Transverse colon (tissue), 4 donors: Measurements from ENCODE around the gene TSPAN31. TPM values are rescaled to one million over a fixed set of nuclear protein-coding genes. Genes with fewer than 3 reads are reported as not detected.

Experiments
- DNase-seq: peaks from one replicate; pipeline ENCODE4 v3.0.0-alpha.2; 2019
- H3K27ac ChIP-seq, 4 donors: fragments of 200-600 bp; sonication (generic); 2 replicates each; pipeline ENCODE4 v1.5.1; 2016 to 2018; ENCODE audit warnings: inconsistent platforms in 4 of 4
- H3K27me3 ChIP-seq: fragments of 200-600 bp; sonication (generic); 2 replicates; pipeline ENCODE4 v1.5.1; 2017; ENCODE audit warnings: inconsistent platforms
- H3K36me3 ChIP-seq, 4 donors: fragments of 200-600 bp; sonication (generic); 2 replicates each; pipeline ENCODE4 v1.5.1; 2017 to 2019; ENCODE audit warnings: inconsistent platforms in 4 of 4
- H3K4me1 ChIP-seq, 4 donors: fragments of 200-600 bp; sonication (generic); 2 replicates each; pipeline ENCODE4 v1.5.1; 2017 to 2020; ENCODE audit warnings: inconsistent platforms in 4 of 4
- H3K4me3 ChIP-seq, 4 donors: fragments of 200-600 bp; sonication (generic); 1 replicate in 1 of 4; 2 replicates in 3 of 4; pipeline versions ENCODE4 v1.5.1 to v1.6.1; 2017 to 2019; ENCODE audit warnings: inconsistent platforms in 4 of 4
- H3K9me3 ChIP-seq, 2 donors: fragments of 200-600 bp; sonication (generic); 2 replicates each; pipeline ENCODE4 v1.5.1; 2017 to 2019; ENCODE audit warnings: inconsistent platforms in 2 of 2
- EP300 ChIP-seq: sonication (generic); formaldehyde crosslinking; IDR thresholded peaks from one replicate; pipeline ENCODE4 v1.6.1; 2017; ENCODE audit warnings: antibody characterized with exemption, low read depth
- POLR2A ChIP-seq: fragments of 450-650 bp; IDR thresholded peaks from one replicate; pipeline ENCODE4 v1.6.1; 2016; ENCODE audit warnings: antibody characterized with exemption, mild to moderate bottlenecking, moderate library complexity
- POLR2AphosphoS5 ChIP-seq, 3 donors: sonication (generic); formaldehyde crosslinking; IDR thresholded peaks; one replicate each; pipeline ENCODE4 v1.6.1; 2016; ENCODE audit warnings: antibody characterized with exemption in 3 of 3
- WGBS, 2 donors: methylation state at CpG; one replicate each; pipeline ENCODE4 v1.1.5; 2018; ENCODE audit warnings: low coverage in 1 of 2; 5-methylcytosine and 5-hydroxymethylcytosine counted together
- in situ Hi-C, 4 donors: fragments of 200-750 bp; cut with MboI; loops; one replicate each; pipeline versions ENCODE4 v1.15.0 to v1.15.1; 2017; ENCODE audit warnings: low sequenced_read_pairs in 3 of 4, low pct_ligation_motif_present in 1 of 4, low pct_unique_long_range_greater_than_20kb in 1 of 4
- intact Hi-C: fragments of 100-400 bp; cut with DNase I; formaldehyde crosslinking; loops from one replicate; pipeline ENCODE4 v1.15.1; 2023; ENCODE audit warnings: low total_unique reads
- total RNA-seq, 4 donors: library from RNA; depleted of rRNA; stranded (reverse); fragments of >200 nt; gene quantifications; one replicate each; pipeline ENCODE4 v1.1.0, GENCODE V29; 2016
- TF ChIP-seq, protein P1 (sequence below), 5 experiments: fragments of 200-600 bp in 3 of 5; fragments of 450-650 bp in 2 of 5; sonication (generic) in 3 of 5; IDR thresholded peaks; 1 replicate in 2 of 5; 2 replicates in 3 of 5; pipeline ENCODE4 v1.5.1; 2016 to 2017; ENCODE audit warnings: antibody characterized with exemption in 5 of 5, inconsistent platforms in 3 of 5, mild to moderate bottlenecking in 2 of 5, moderate library complexity in 1 of 5

TSPAN31 gene
- total RNA-seq, 4 donors from 2014 or later, result 20.6 to 73.3 (median 42.8) TPM

DNA sequence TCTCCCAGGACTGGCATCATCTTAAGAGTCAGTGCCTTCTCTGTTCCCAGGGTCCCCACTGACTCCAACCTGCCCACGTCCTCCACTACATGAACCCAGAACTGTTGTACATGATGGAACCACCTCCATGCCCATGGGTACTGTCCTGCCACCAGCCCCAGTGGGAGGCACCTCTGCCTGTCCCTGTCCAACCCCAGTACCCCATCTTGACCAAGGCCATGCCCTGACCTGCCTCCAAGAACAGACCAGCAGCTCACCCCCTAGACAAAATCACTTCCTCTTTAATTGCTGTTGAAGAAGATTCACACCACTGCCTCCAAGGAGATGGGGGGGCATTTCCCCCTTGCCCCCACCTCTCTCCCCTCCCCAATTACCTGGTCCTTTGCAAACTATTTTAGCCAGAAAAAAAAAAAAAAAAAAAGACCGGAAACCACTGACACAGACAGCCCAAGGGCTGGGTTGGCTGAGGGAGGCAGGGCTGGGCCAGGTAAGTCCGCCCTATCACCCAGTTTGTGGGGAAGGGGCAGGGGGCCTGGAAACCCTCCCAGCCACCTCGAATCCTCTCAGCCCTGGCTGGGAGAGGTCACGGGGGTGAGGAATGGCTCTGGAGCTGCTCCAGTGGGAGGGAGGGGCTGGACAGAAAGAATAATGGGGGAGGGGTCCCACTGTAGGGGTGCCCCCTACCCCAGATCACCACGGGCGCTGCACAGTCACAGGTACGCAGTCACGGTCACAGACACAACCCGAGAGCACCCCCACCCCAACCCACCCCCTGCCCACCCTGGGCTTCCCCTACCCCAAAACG lies 19.7 kb upstream of the TSPAN31 start:
- Histone ChIP-seq H3K27ac (no peak overlapping the region), H3K4me3 (no peak overlapping the region), H3K9me3 (no peaks in the 10 kb centered on the region), H3K4me1 (peaks cover 3 to 17% (median 9%) of the 10 kb centered on the region in 4 donors), H3K27me3 (peaks cover 20% of the 10 kb centered on the region), H3K36me3 (peaks cover 0 to 3% (median 0%) of the 10 kb centered on the region in 4 donors)
- WGBS, 2 donors, result 34 to 45% methylated on average over 3 to 11 of the region's 11 CpGs
- in situ Hi-C loops (no loop called here), intact Hi-C loops (no loop called here)
- DNase-seq, result no peak
- TF ChIP-seq, protein P1, sequence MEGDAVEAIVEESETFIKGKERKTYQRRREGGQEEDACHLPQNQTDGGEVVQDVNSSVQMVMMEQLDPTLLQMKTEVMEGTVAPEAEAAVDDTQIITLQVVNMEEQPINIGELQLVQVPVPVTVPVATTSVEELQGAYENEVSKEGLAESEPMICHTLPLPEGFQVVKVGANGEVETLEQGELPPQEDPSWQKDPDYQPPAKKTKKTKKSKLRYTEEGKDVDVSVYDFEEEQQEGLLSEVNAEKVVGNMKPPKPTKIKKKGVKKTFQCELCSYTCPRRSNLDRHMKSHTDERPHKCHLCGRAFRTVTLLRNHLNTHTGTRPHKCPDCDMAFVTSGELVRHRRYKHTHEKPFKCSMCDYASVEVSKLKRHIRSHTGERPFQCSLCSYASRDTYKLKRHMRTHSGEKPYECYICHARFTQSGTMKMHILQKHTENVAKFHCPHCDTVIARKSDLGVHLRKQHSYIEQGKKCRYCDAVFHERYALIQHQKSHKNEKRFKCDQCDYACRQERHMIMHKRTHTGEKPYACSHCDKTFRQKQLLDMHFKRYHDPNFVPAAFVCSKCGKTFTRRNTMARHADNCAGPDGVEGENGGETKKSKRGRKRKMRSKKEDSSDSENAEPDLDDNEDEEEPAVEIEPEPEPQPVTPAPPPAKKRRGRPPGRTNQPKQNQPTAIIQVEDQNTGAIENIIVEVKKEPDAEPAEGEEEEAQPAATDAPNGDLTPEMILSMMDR (IDR thresholded peaks at IDR 0.05), result no peak
- TF ChIP-seq EP300, result no peak
- no peak for TF ChIP-seq POLR2AphosphoS5 (IDR thresholded peaks at IDR 0.05)
- TF ChIP-seq POLR2A, result no peak

GRCh38 chr12:57725851-57726150 lies 19.0 kb upstream of the TSPAN31 start:
- peaks cover 3 to 17% (median 9%) of the 10 kb centered on the region in 4 donors for H3K4me1 ChIP-seq
- no peaks in the 10 kb centered on the region for H3K9me3 ChIP-seq
- H3K27ac ChIP-seq, result peak overlapping the region in 2 of 4 donors; percentile 27 to 70
- no peak for DNase-seq
- H3K36me3 ChIP-seq, result no peaks in the 10 kb centered on the region
- H3K4me3 ChIP-seq, result peak overlapping the region in 3 of 4 donors; percentile 28 to 59 (median 57)
- TF ChIP-seq POLR2AphosphoS5 (IDR thresholded peaks at IDR 0.05) (no peak), POLR2A (no peak), EP300 (no peak)
- TF ChIP-seq, protein P1 (IDR thresholded peaks at IDR 0.05), result no peak
- WGBS, 2 donors, result 35% methylated on average over 10 of the region's 10 CpGs; no CpG with 5 or more reads in 1 of the 2 donors
- in situ Hi-C loops (no loop called here), intact Hi-C loops (no loop called here)
- peaks cover 20% of the 10 kb centered on the region for H3K27me3 ChIP-seq

- DNase-seq, result peak; percentile 87
- peak overlapping the region; percentile 23 to 70 (median 26) for H3K27ac ChIP-seq
- no peaks in the 10 kb centered on the region for H3K9me3 ChIP-seq
- H3K36me3 ChIP-seq, result no peaks in the 10 kb centered on the region
- peaks cover 23% of the 10 kb centered on the region for H3K27me3 ChIP-seq
- intact Hi-C loops (no loop called here), in situ Hi-C loops (no loop called here)
- no peak for TF ChIP-seq EP300
- TF ChIP-seq, protein P1 (IDR thresholded peaks at IDR 0.05), result peak; percentile 65 to 77 (median 73)
- 38% methylated on average over 77 of the region's 79 CpGs; no CpG with 5 or more reads in 1 of the 2 donors for WGBS, 2 donors
- H3K4me1 ChIP-seq, result peaks cover 3 to 17% (median 9%) of the 10 kb centered on the region in 4 donors
- H3K4me3 ChIP-seq, result peak overlapping the region; percentile 2 to 59 (median 42)
Measured at GRCh38 chr12:57726151-57726883, 18.5 kb upstream of the TSPAN31 start.
